Common myeloid progenitor, CD34-positive (primary cell): ENCODE measurements around the gene YEATS2.

Experiments used
- CTCF ChIA-PET: fragments of 350-600 bp; sonication (Branson Sonifier 250); formaldehyde crosslinking; loops from one replicate; lab custom pipeline; 2021; ENCODE audit warnings: antibody characterized with exemption; lab: Charles Lee
- POLR2A ChIA-PET: fragments of 350-600 bp; sonication (Branson Sonifier 250); formaldehyde crosslinking; loops from one replicate; lab custom pipeline; 2021; ENCODE audit warnings: antibody characterized with exemption; lab: Charles Lee
- DNase-seq, 3 donors: peaks; one replicate each; pipeline versions ENCODE4 v3.0.0 to v3.0.0-alpha.2; 2013
- H3K27ac ChIP-seq, 2 experiments: 1 replicate in 1 of 2; 2 replicates in 1 of 2; pipeline ENCODE4 v1.7.0; 2013; ENCODE audit warnings: inconsistent platforms in 2 of 2, low read length in 2 of 2, mild to moderate bottlenecking in 2 of 2, low read depth in 1 of 2, moderate library complexity in 1 of 2; ENCODE audit not compliant: severe bottlenecking in 2 of 2, insufficient read depth in 1 of 2, poor library complexity in 1 of 2
- H3K27me3 ChIP-seq, 5 experiments: replicated peaks in 2 of 5; 1 replicate in 3 of 5; 2 replicates in 2 of 5; pipeline versions ENCODE4 v1.6.1 to v1.7.0; 2013; ENCODE audit warnings: low read length in 4 of 5, mild to moderate bottlenecking in 2 of 5, moderate library complexity in 2 of 5, inconsistent platforms in 1 of 5; ENCODE audit not compliant: insufficient read depth in 5 of 5, control insufficient read depth in 4 of 5
- H3K36me3 ChIP-seq, 4 experiments: 1 replicate in 2 of 4; 2 replicates in 2 of 4; pipeline versions ENCODE4 v1.6.1 to v1.7.0; 2013; ENCODE audit warnings: low read length in 3 of 4, control low read depth in 1 of 4, mild to moderate bottlenecking in 1 of 4; ENCODE audit not compliant: control insufficient read depth in 4 of 4, insufficient read depth in 4 of 4
- H3K4me1 ChIP-seq, 4 experiments: 1 replicate in 3 of 4; 2 replicates in 1 of 4; pipeline versions ENCODE4 v1.6.1 to v1.7.1; 2013; ENCODE audit warnings: low read length in 3 of 4, mild to moderate bottlenecking in 3 of 4, control low read depth in 1 of 4, inconsistent platforms in 1 of 4, moderate library complexity in 1 of 4; ENCODE audit not compliant: control insufficient read depth in 4 of 4, insufficient read depth in 4 of 4; ENCODE audit errors: control extremely low read depth in 1 of 4
- H3K4me3 ChIP-seq, 7 experiments: 1 replicate in 4 of 7; 2 replicates in 3 of 7; pipeline versions ENCODE4 v1.5.1 to v1.7.0; 2013; ENCODE audit warnings: mild to moderate bottlenecking in 7 of 7, low read length in 6 of 7, moderate library complexity in 6 of 7, inconsistent platforms in 2 of 7, low read depth in 2 of 7, control low read depth in 1 of 7; ENCODE audit not compliant: insufficient read depth in 4 of 7, control insufficient read depth in 1 of 7; ENCODE audit errors: extremely low read depth in 1 of 7
- H3K9me3 ChIP-seq, 5 experiments: 1 replicate in 4 of 5; 2 replicates in 1 of 5; pipeline versions ENCODE4 v1.6.1 to v1.7.1; 2013; ENCODE audit warnings: low read length in 4 of 5, mild to moderate bottlenecking in 2 of 5, inconsistent platforms in 1 of 5, low read depth in 1 of 5, moderate library complexity in 1 of 5; ENCODE audit not compliant: control insufficient read depth in 4 of 5, insufficient read depth in 2 of 5; ENCODE audit errors: control extremely low read depth in 1 of 5
- whole genome bisulfite sequencing: methylation state at CpG from one replicate; pipeline ENCODE4 v1.1.5; 2013; ENCODE audit not compliant: insufficient coverage; 5-methylcytosine and 5-hydroxymethylcytosine counted together

Gene YEATS2

GRCh38 chr3:183794452-183794851 lies 96.9 kb downstream of the YEATS2 start:
- Histone ChIP-seq H3K4me1 (no peaks in the 10 kb centered on the region), H3K27ac (no peak overlapping the region), H3K36me3 (peaks cover 24 to 61% (median 41%) of the 10 kb centered on the region in 4 experiments), H3K4me3 (no peak overlapping the region), H3K9me3 (no peaks in the 10 kb centered on the region), H3K27me3 (no peaks in the 10 kb centered on the region)
- ChIA-PET CTCF (interaction anchor here (0.6 to 1.5 kb wide), 5 partner anchors 11 to 606 kb away, joined by 3 to 4 read pairs (median 3); no protein-coding TSS in a partner anchor), POLR2A (no interaction called here)
- no peak for DNase-seq
- WGBS = 97% methylated on average over 4 of the region's 4 CpGs

- no peaks in the 10 kb centered on the region for H3K9me3 ChIP-seq
- WGBS = 98% methylated on average over 4 of the region's 6 CpGs
- H3K27ac ChIP-seq = no peak overlapping the region
- no peak overlapping the region for H3K4me3 ChIP-seq
- ChIA-PET CTCF (no interaction called here), POLR2A (no interaction called here)
- no peaks in the 10 kb centered on the region for H3K27me3 ChIP-seq
- H3K36me3 ChIP-seq = peaks cover 22 to 64% (median 39%) of the 10 kb centered on the region in 4 experiments
- no peak for DNase-seq
- H3K4me1 ChIP-seq = no peaks in the 10 kb centered on the region
Observed at GRCh38 chr3:183796372-183796771, 98.8 kb downstream of the YEATS2 start.

DNA sequence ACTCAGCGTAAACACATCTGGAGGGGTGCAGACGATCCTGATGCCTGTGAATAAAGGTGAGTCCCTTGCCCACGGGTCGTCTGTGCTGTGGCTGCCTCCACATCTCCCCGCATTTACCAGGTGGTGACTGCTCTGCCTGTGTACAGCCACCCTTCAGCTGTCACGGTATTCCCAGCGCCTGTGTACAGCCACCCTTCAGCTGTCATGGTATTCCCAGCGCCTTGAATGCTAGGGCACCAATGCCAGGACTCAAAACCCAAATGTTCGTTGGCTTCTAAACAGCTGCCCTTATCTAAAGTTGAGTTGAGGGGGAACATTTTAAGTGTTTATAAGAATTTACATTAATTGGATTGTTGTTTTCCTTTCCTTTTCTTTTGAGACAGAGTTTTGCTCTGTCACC lies 100.4 kb downstream of the YEATS2 start:
- Histone ChIP-seq H3K27ac (no peak overlapping the region), H3K36me3 (peaks cover 22 to 65% (median 47%) of the 10 kb centered on the region in 4 experiments), H3K27me3 (no peaks in the 10 kb centered on the region), H3K4me1 (no peaks in the 10 kb centered on the region), H3K9me3 (no peaks in the 10 kb centered on the region), H3K4me3 (no peak overlapping the region)
- POLR2A ChIA-PET = no interaction called here
- DNase-seq = no peak
- 98% methylated on average over 8 of the region's 9 CpGs for WGBS
- CTCF ChIA-PET = interaction anchor here (0.9 to 1.0 kb wide), 2 partner anchors 9 to 18 kb away, joined by 3 to 4 read pairs; no protein-coding TSS in a partner anchor

GRCh38 chr3:183799461-183799860 lies 101.9 kb downstream of the YEATS2 start:
- H3K4me3 ChIP-seq = no peak overlapping the region
- CTCF ChIA-PET = interaction anchor here (1.3 kb wide), 1 partner anchor 32 kb away, joined by 3 read pairs; no protein-coding TSS in a partner anchor
- no peak overlapping the region for H3K27ac ChIP-seq
- no peaks in the 10 kb centered on the region for H3K4me1 ChIP-seq
- WGBS = 87% methylated on average over 3 of the region's 5 CpGs
- H3K9me3 ChIP-seq = no peaks in the 10 kb centered on the region
- peaks cover 19 to 70% (median 54%) of the 10 kb centered on the region in 4 experiments for H3K36me3 ChIP-seq
- no peaks in the 10 kb centered on the region for H3K27me3 ChIP-seq
- DNase-seq = no peak
- POLR2A ChIA-PET = no interaction called here

DNA sequence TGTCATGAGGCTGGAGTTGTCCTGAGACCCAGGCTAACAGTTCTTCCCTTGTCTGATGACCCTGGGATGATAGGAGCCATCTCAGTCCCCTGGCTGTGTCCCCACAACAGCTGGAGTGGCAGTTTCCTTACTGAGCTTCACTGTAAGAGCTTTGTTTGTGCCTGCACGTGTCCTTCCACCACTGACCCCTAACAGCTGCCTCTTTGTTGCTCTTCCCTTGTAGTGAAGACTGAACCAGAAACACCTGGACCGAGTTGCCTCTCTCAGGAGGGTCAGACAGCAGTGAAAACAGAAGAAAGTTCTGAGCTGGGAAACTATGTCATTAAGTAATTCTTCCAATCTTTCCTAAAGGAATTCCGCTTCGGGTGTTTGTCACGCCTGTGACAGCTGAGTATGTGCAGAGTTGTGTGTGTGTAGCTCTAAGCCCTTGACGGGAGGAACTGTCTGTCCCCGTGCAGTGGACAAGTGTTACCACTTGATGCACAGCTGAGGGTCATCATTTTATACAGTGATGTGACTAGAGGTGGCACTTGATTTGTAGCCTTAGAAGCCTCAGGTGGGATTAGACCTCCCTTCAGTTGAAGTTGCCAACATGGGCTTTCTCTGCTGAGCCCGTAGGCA lies 102.8 kb downstream of the YEATS2 start:
- peaks cover 19 to 77% (median 55%) of the 10 kb centered on the region in 4 experiments for H3K36me3 ChIP-seq
- no peak overlapping the region for H3K27ac ChIP-seq
- no peaks in the 10 kb centered on the region for H3K9me3 ChIP-seq
- CTCF ChIA-PET = interaction anchor here (1.3 kb wide), 1 partner anchor 33 kb away, joined by 3 read pairs; no protein-coding TSS in a partner anchor
- POLR2A ChIA-PET = no interaction called here
- H3K27me3 ChIP-seq = no peaks in the 10 kb centered on the region
- 95% methylated on average over 6 of the region's 8 CpGs for WGBS
- H3K4me1 ChIP-seq = no peaks in the 10 kb centered on the region
- no peak overlapping the region for H3K4me3 ChIP-seq
- no peak for DNase-seq

GRCh38 chr3:183801601-183802000 lies 104.0 kb downstream of the YEATS2 start:
- Histone ChIP-seq H3K36me3 (peaks cover 19 to 85% (median 64%) of the 10 kb centered on the region in 4 experiments), H3K27ac (no peak overlapping the region), H3K4me1 (no peaks in the 10 kb centered on the region), H3K4me3 (no peak overlapping the region), H3K9me3 (no peaks in the 10 kb centered on the region), H3K27me3 (no peaks in the 10 kb centered on the region)
- ChIA-PET CTCF (no interaction called here), POLR2A (no interaction called here)
- DNase-seq = no peak
- 88% methylated on average over 4 of the region's 5 CpGs for WGBS

DNA sequence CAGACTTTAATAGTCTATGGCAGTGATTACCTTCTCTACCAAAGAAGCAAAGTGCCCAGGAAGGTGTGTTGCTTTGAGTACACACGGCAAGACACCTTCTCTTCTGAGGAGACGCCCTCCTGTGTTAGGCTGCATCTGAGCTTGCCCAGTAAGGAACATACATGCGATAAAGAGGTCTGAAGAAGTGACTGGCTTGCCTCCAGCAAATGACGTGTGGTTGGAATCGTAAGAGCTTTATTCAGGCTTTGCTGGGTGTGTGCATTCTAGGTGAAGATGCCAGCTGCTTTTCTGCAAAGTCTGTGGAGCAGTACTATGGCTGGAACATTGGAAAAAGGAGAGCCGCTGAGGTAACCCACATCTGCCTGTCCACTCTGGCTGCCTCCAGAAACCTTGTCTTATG lies 105.4 kb downstream of the YEATS2 start:
- peaks cover 20 to 93% (median 75%) of the 10 kb centered on the region in 4 experiments for H3K36me3 ChIP-seq

More for the DNA sequence above, 105.4 kb downstream of the YEATS2 start:
- Histone ChIP-seq H3K4me1 (no peaks in the 10 kb centered on the region), H3K9me3 (no peaks in the 10 kb centered on the region), H3K4me3 (no peak overlapping the region), H3K27ac (no peak overlapping the region), H3K27me3 (no peaks in the 10 kb centered on the region)
- no peak for DNase-seq
- 94% methylated on average over 5 of the region's 6 CpGs for WGBS
- ChIA-PET POLR2A (no interaction called here), CTCF (interaction anchor here (1.0 kb wide), 1 partner anchor 28 kb away, joined by 3 read pairs; no protein-coding TSS in a partner anchor)
